Measurements from ENCODE around the gene SLC35G1. TPM values are rescaled to one million over a fixed set of nuclear protein-coding genes. Genes with fewer than 3 reads are reported as not detected.

Gene SLC35G1
- total and polyA plus RNA-seq, 2 of the 8 experiments (the other 6 are each of a cell fraction or from before 2014, with no cell fraction given) = 6.2 to 6.4 TPM

DNA sequence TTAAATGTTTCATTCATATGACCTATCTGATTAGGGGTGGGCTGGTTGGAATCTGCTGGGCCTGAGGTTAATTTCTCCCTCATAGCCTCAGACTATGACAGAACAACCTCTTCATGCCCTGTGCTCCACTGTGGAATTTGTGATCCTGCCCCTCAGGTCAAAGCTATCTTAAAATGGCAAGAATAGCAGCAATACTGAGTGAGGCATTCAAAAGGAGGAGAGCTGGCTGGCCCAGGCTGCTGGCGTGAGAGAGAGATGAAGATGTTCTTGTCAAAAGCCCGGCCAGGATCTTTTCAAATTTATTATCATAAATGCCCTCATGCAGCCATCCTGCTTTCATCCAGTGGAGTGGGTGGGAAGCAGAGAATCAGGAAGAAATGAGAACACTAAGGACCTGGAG lies 58.1 kb downstream of the SLC35G1 start:
- H3K9me3 ChIP-seq (ENCODE audit: insufficient read depth in 2 of 2, low read depth in 1 of 2, low read length in 1 of 2) = no peaks in the 10 kb centered on the region
- DNase-seq (ENCODE audit: low read depth in 1 of 2, low spot score in 2 of 2) = no peak
- no peak overlapping the region for H3K4me3 ChIP-seq (ENCODE audit: extremely low read depth in 1 of 4, insufficient read depth in 2 of 4, low read depth in 3 of 4, low read length in 4 of 4)
- no peaks in the 10 kb centered on the region for H3K79me1 ChIP-seq (ENCODE audit: low read depth, low read length)
- no peak overlapping the region for H3K9ac ChIP-seq (replicated peaks in 1 of 4; ENCODE audit: extremely low read depth in 1 of 4, low read depth in 3 of 4, low read length in 3 of 4)
- no peaks in the 10 kb centered on the region for H3K23me2 ChIP-seq (ENCODE audit: low read depth, low read length)
- no peak overlapping the region for H4K91ac ChIP-seq (replicated peaks; ENCODE audit: insufficient read length, low read length)
- H3K4ac ChIP-seq (replicated peaks; ENCODE audit: insufficient read length, low read depth, low read length) = no peak overlapping the region
- H2AK5ac ChIP-seq (ENCODE audit: low read depth, low read length) = no peak overlapping the region
- H3K23ac ChIP-seq (ENCODE audit: insufficient read length) = no peak overlapping the region
- H3K27ac ChIP-seq (ENCODE audit: low read depth, low read length) = no peak overlapping the region
- 92% methylated on average over 2 of the region's 2 CpGs; no CpG with 5 or more reads in 1 of the 2 experiments for WGBS, 2 experiments (ENCODE audit: extremely low coverage in 1 of 2, insufficient coverage in 1 of 2, insufficient read length in 1 of 2, insufficient replicate concordance in 2 of 2, low coverage in 1 of 2, low lambda C conversion rate in 2 of 2, missing lambda C conversion rate in 1 of 2)
- no peaks in the 10 kb centered on the region for H4K20me1 ChIP-seq (replicated peaks in 1 of 2; ENCODE audit: control insufficient read depth in 1 of 2, insufficient read depth in 2 of 2, low read length in 2 of 2)
- no peak overlapping the region for H2BK12ac ChIP-seq (ENCODE audit: low read depth, low read length)
- no peaks in the 10 kb centered on the region for H3K27me3 ChIP-seq (replicated peaks in 1 of 4; ENCODE audit: control insufficient read depth in 3 of 4, extremely low read depth in 1 of 4, insufficient read depth in 3 of 4, low read length in 3 of 4)
- POLR2A ChIA-PET (ENCODE audit: partially characterized antibody) = interaction anchor here (1.5 kb wide), 1 partner anchor 36 kb away, joined by 4 read pairs; no protein-coding TSS in a partner anchor
- H3K14ac ChIP-seq (ENCODE audit: insufficient read length) = no peak overlapping the region
- CTCF ChIA-PET (ENCODE audit: partially characterized antibody) = no interaction called here
- no peak overlapping the region for H4K5ac ChIP-seq (ENCODE audit: insufficient read length, low read depth, low read length)
- H3K4me1 ChIP-seq (replicated peaks in 1 of 4; ENCODE audit: control insufficient read depth in 3 of 4, insufficient read depth in 4 of 4, low read length in 3 of 4) = no peaks in the 10 kb centered on the region
- H2BK20ac ChIP-seq (ENCODE audit: low read length) = no peak overlapping the region
- H2BK15ac ChIP-seq (ENCODE audit: low read length) = no peak overlapping the region
- H3K56ac ChIP-seq (replicated peaks; ENCODE audit: insufficient read length, low read depth, low read length) = no peak overlapping the region
- no peak overlapping the region for H2BK5ac ChIP-seq (ENCODE audit: low read depth, low read length)
- no peak overlapping the region for H2AFZ ChIP-seq (ENCODE audit: low read length)
- no peaks in the 10 kb centered on the region for H3K79me2 ChIP-seq (ENCODE audit: control insufficient read depth in 1 of 2, insufficient read depth in 2 of 2, low read length in 2 of 2)
- no peaks in the 10 kb centered on the region for H3K36me3 ChIP-seq (ENCODE audit: control insufficient read depth in 2 of 4, insufficient read depth in 4 of 4, low read length in 3 of 4)
- no peak overlapping the region for H2BK120ac ChIP-seq (replicated peaks; ENCODE audit: low read depth, low read length)
- H3K4me2 ChIP-seq (ENCODE audit: insufficient read depth in 1 of 2, low read depth in 2 of 2, low read length in 2 of 2) = no peak overlapping the region
- no peak overlapping the region for H3K18ac ChIP-seq (ENCODE audit: extremely low read depth, low read length)
- FAIRE-seq = no peak
- H4K8ac ChIP-seq (ENCODE audit: extremely low read depth, insufficient read depth, low read length) = no peak overlapping the region
- TF ChIP-seq JUND (IDR thresholded peaks at IDR 0.05; ENCODE audit: low read length) (no peak), ZNF274 (IDR thresholded peaks at IDR 0.05; ENCODE audit: borderline replicate concordance, extremely low read depth, low read length) (no peak), MAFK (IDR thresholded peaks at IDR 0.05; ENCODE audit: low read depth, low read length) (no peak), RAD21 (IDR thresholded peaks at IDR 0.05 in 1 of 2, conservative IDR thresholded peaks at IDR 0.05 in 1 of 2; ENCODE audit: low read depth in 2 of 2, low read length in 2 of 2) (no peak), MAX (IDR thresholded peaks at IDR 0.05) (no peak), POLR2A (IDR thresholded peaks at IDR 0.05; ENCODE audit: control extremely low read depth in 1 of 2, low read depth in 2 of 2, low read length in 2 of 2) (no peak), ASH2L (IDR thresholded peaks at IDR 0.05; ENCODE audit: low read length) (no peak), USF2 (IDR thresholded peaks at IDR 0.05; ENCODE audit: low read length) (no peak)
- TF ChIP-seq, protein P1, sequence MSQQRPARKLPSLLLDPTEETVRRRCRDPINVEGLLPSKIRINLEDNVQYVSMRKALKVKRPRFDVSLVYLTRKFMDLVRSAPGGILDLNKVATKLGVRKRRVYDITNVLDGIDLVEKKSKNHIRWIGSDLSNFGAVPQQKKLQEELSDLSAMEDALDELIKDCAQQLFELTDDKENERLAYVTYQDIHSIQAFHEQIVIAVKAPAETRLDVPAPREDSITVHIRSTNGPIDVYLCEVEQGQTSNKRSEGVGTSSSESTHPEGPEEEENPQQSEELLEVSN (IDR thresholded peaks at IDR 0.05) = no peak
- TF ChIP-seq, protein P2, sequence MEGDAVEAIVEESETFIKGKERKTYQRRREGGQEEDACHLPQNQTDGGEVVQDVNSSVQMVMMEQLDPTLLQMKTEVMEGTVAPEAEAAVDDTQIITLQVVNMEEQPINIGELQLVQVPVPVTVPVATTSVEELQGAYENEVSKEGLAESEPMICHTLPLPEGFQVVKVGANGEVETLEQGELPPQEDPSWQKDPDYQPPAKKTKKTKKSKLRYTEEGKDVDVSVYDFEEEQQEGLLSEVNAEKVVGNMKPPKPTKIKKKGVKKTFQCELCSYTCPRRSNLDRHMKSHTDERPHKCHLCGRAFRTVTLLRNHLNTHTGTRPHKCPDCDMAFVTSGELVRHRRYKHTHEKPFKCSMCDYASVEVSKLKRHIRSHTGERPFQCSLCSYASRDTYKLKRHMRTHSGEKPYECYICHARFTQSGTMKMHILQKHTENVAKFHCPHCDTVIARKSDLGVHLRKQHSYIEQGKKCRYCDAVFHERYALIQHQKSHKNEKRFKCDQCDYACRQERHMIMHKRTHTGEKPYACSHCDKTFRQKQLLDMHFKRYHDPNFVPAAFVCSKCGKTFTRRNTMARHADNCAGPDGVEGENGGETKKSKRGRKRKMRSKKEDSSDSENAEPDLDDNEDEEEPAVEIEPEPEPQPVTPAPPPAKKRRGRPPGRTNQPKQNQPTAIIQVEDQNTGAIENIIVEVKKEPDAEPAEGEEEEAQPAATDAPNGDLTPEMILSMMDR (IDR thresholded peaks at IDR 0.05; ENCODE audit: control extremely low read depth in 1 of 3, insufficient read depth in 1 of 3, low read depth in 1 of 3, low read length in 3 of 3) = no peak

Data from H1 (cell line).